SU-DHL-6 (cell line): ENCODE results near the gene SLC39A11.

ENCODE experiments used
- CTCF ChIP-seq: fragments of 200-600 bp; sonication (generic); IDR thresholded peaks from one replicate; pipeline ENCODE4 v1.5.1; 2017; ENCODE audit warnings: antibody characterized with exemption, mild to moderate bottlenecking, low read length, moderate library complexity; ENCODE audit not compliant: insufficient read depth, poor library complexity, severe bottlenecking
- EZH2phosphoT487 ChIP-seq: fragments of 200-600 bp; sonication (generic), shearing (Covaris generic); conservative IDR thresholded peaks from 2 replicates; pipeline ENCODE4 v1.6.1; 2018; ENCODE audit warnings: mild to moderate bottlenecking, antibody characterized with exemption, low read length, moderate library complexity, mixed read lengths

DNA sequence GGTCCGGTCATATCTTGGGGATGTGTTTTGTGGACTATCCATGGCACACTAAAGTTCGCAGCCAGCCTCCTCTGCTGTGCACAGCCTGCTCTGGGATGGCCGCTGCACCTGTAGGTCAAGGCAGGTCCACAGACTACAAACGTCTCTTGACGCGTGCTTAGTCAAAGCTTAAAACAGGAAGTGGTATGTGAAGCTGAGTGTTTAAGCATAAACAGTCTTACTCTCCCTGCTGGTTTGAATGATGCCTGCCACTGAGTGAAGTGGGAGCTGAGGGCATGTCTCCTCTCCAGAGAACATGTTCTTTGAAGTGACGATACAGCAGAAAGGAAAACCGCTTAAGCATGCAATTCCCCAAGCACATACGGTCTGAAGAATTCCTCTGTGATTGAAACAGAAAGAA lies 365.6 kb downstream of the SLC39A11 start:
- TF ChIP-seq CTCF (no peak), EZH2phosphoT487 (no peak)
